HCT116 (cell line): Measurements from ENCODE around the gene FGF6. TPM values are rescaled to one million over a fixed set of nuclear protein-coding genes. Genes with fewer than 3 reads are reported as not detected.

ENCODE experiments used
- ATAC-seq: fragments of 200-7000 bp; cut with Tn5 transposase; 2 replicates; pipeline ENCODE4 v1.9.1; 2020; ENCODE audit warnings: mild to moderate bottlenecking, moderate library complexity
- BruUV-seq: library from RNA; stranded (reverse); fragments of 400-500 nt; replicated peaks from 2 replicates; lab custom pipeline; 2021; lab: Mats Ljungman, UMichigan
- CTCF ChIA-PET: fragments of 300-600 bp; sonication (Branson Sonifier 250); formaldehyde crosslinking; loops from one replicate; lab custom pipeline; 2021; ENCODE audit warnings: antibody characterized with exemption; lab: Charles Lee
- POLR2A ChIA-PET: fragments of 300-600, 350-600 bp; sonication (Branson Sonifier 250); formaldehyde crosslinking; loops from one replicate; lab custom pipeline; 2021; ENCODE audit warnings: antibody characterized with exemption; lab: Charles Lee
- RAD21 ChIA-PET, 2 experiments: fragments of 300-600 bp; sonication (Branson Sonifier 250); formaldehyde crosslinking; loops; one replicate each; lab custom pipeline; 2023; ENCODE audit warnings: low total read pairs in 2 of 2; ENCODE audit not compliant: uncharacterized antibody in 2 of 2, unreplicated experiment in 2 of 2, low non-redundant PET in 1 of 2; lab: Charles Lee
- DNase-seq: peaks from one replicate; pipeline ENCODE4 v3.0.0-alpha.2; 2010; ENCODE audit warnings: low read depth, low spot score
- H2AFZ ChIP-seq: fragments of 200-600 bp; shearing (Covaris generic), sonication (generic); 2 replicates; pipeline ENCODE4 v1.6.1; 2017; ENCODE audit warnings: low read depth, mixed run types, mixed read lengths, antibody characterized with exemption, low read length; ENCODE audit not compliant: poor library complexity, severe bottlenecking
- H3K27ac ChIP-seq: 2 replicates; pipeline ENCODE4 v1.5.1; 2012; ENCODE audit warnings: low read depth, low read length
- H3K27me3 ChIP-seq: fragments of 200-600 bp; sonication (generic); 2 replicates; pipeline ENCODE4 v1.6.1; 2016; ENCODE audit warnings: mixed run types, low read length, mixed read lengths; ENCODE audit not compliant: insufficient read depth
- H3K36me3 ChIP-seq, 2 experiments: fragments of 200-500 bp in 1 of 2; fragments of 200-600 bp in 1 of 2; sonication (Bioruptor generic) in 1 of 2; sonication (generic) in 1 of 2; 2 replicates each; pipeline versions ENCODE4 v1.5.1 to v1.6.1; 2014 to 2016; ENCODE audit warnings: low read length in 2 of 2, inconsistent platforms in 1 of 2, mixed read lengths in 1 of 2, mixed run types in 1 of 2; ENCODE audit not compliant: insufficient read depth in 2 of 2, control insufficient read depth in 1 of 2
- H3K4me1 ChIP-seq, 2 experiments: fragments of 200-600 bp in 1 of 2; sonication (generic) in 1 of 2; 2 replicates each; pipeline versions ENCODE4 v1.5.1 to v1.6.1; 2012 to 2017; ENCODE audit warnings: low read length in 2 of 2, inconsistent platforms in 1 of 2, mild to moderate bottlenecking in 1 of 2, mixed read lengths in 1 of 2, mixed run types in 1 of 2, moderate library complexity in 1 of 2; ENCODE audit not compliant: insufficient read depth in 2 of 2, control insufficient read depth in 1 of 2
- H3K4me2 ChIP-seq: fragments of 200-600 bp; sonication (generic); 2 replicates; pipeline ENCODE4 v1.6.1; 2017; ENCODE audit warnings: mixed run types, low read length, mixed read lengths
- H3K4me3 ChIP-seq, 2 experiments: fragments of 200-600 bp in 1 of 2; sonication (generic) in 1 of 2; replicated peaks in 1 of 2; 2 replicates each; pipeline ENCODE4 v1.5.1; 2011 to 2016; ENCODE audit warnings: low read length in 2 of 2, control low read depth in 1 of 2, low read depth in 1 of 2, mild to moderate bottlenecking in 1 of 2, mixed read lengths in 1 of 2, mixed run types in 1 of 2
- H3K79me2 ChIP-seq: fragments of 200-600 bp; sonication (generic); 2 replicates; pipeline ENCODE4 v1.6.1; 2017; ENCODE audit warnings: mild to moderate bottlenecking, mixed run types, low read length, moderate library complexity, mixed read lengths; ENCODE audit not compliant: insufficient read depth
- H3K9ac ChIP-seq: fragments of 200-600 bp; sonication (generic); 2 replicates; pipeline ENCODE4 v1.6.1; 2016; ENCODE audit warnings: low read length, mixed read lengths
- H3K9me2 ChIP-seq: fragments of 200-600 bp; sonication (generic), shearing (Covaris generic); 2 replicates; pipeline ENCODE4 v1.6.1; 2017; ENCODE audit warnings: mixed run types, mild to moderate bottlenecking, moderate library complexity; ENCODE audit not compliant: insufficient read depth
- H3K9me3 ChIP-seq, 2 experiments: fragments of 200-500 bp in 1 of 2; fragments of 200-600 bp in 1 of 2; sonication (Bioruptor generic) in 1 of 2; sonication (generic) in 1 of 2; 2 replicates each; pipeline ENCODE4 v1.6.1; 2014 to 2017; ENCODE audit warnings: low read length in 2 of 2, mixed read lengths in 2 of 2, inconsistent platforms in 1 of 2, low read depth in 1 of 2, mild to moderate bottlenecking in 1 of 2, mixed run types in 1 of 2, moderate library complexity in 1 of 2; ENCODE audit not compliant: control insufficient read depth in 1 of 2, insufficient read depth in 1 of 2
- H4K20me1 ChIP-seq: fragments of 200-600 bp; sonication (generic), shearing (Covaris generic); 2 replicates; pipeline ENCODE4 v1.6.1; 2017; ENCODE audit warnings: mixed run types, mild to moderate bottlenecking, moderate library complexity; ENCODE audit not compliant: insufficient read depth
- ATF3 ChIP-seq: IDR thresholded peaks from 2 replicates; pipeline ENCODE4 v1.6.1; 2012
- CBX3 ChIP-seq: IDR thresholded peaks from 2 replicates; pipeline ENCODE4 v1.6.1; 2012; ENCODE audit warnings: low read depth
- CEBPB ChIP-seq: IDR thresholded peaks from 2 replicates; pipeline ENCODE4 v1.6.1; 2012; ENCODE audit warnings: low read depth
- CTCF ChIP-seq, 3 experiments: fragments of 200-600 bp in 1 of 3; sonication (generic) in 1 of 3; IDR thresholded peaks in 2 of 3; conservative IDR thresholded peaks in 1 of 3; 2 replicates each; pipeline ENCODE4 v1.5.1; 2012 to 2017; ENCODE audit warnings: low read depth in 2 of 3, low read length in 2 of 3, antibody characterized with exemption in 1 of 3, borderline replicate concordance in 1 of 3, control low read depth in 1 of 3, mild to moderate bottlenecking in 1 of 3, mixed read lengths in 1 of 3, mixed run types in 1 of 3, moderate library complexity in 1 of 3; ENCODE audit not compliant: insufficient read depth in 1 of 3
- EGR1 ChIP-seq: IDR thresholded peaks from 2 replicates; pipeline ENCODE4 v1.6.1; 2012; ENCODE audit warnings: low read depth
- ELF1 ChIP-seq: IDR thresholded peaks from 2 replicates; pipeline ENCODE4 v1.6.1; 2012; ENCODE audit warnings: low read depth, borderline replicate concordance
- EZH2phosphoT487 ChIP-seq: fragments of 200-600 bp; IDR thresholded peaks from 2 replicates; pipeline ENCODE4 v1.6.1; 2018; ENCODE audit warnings: antibody characterized with exemption, borderline replicate concordance
- FOSL1 ChIP-seq: IDR thresholded peaks from 2 replicates; pipeline ENCODE4 v1.6.1; 2012; ENCODE audit warnings: low read depth
- JUND ChIP-seq: IDR thresholded peaks from 2 replicates; pipeline ENCODE4 v1.6.1; 2012
- MAX ChIP-seq: IDR thresholded peaks from 2 replicates; pipeline ENCODE4 v1.6.1; 2012
- POLR2A ChIP-seq: IDR thresholded peaks from 2 replicates; pipeline ENCODE4 v1.7.0; 2011; ENCODE audit warnings: borderline replicate concordance; ENCODE audit not compliant: insufficient read depth, insufficient read length; ENCODE audit errors: extremely low read depth
- POLR2AphosphoS5 ChIP-seq: IDR thresholded peaks from 2 replicates; pipeline ENCODE4 v1.6.1; 2011; ENCODE audit warnings: mild to moderate bottlenecking, low read depth, low read length, moderate library complexity
- RAD21 ChIP-seq: IDR thresholded peaks from 2 replicates; pipeline ENCODE4 v1.6.1; 2012; ENCODE audit warnings: low read depth, mild to moderate bottlenecking
- REST ChIP-seq: IDR thresholded peaks from 2 replicates; pipeline ENCODE4 v1.6.1; 2012; ENCODE audit warnings: low read depth
- SIN3A ChIP-seq: IDR thresholded peaks from 2 replicates; pipeline ENCODE4 v1.6.1; 2012; ENCODE audit warnings: low read depth
- SP1 ChIP-seq: IDR thresholded peaks from 2 replicates; pipeline ENCODE4 v1.6.1; 2012; ENCODE audit warnings: low read depth
- SRF ChIP-seq: IDR thresholded peaks from 2 replicates; pipeline ENCODE4 v1.6.1; 2012; ENCODE audit warnings: low read depth
- ZNF274 ChIP-seq: fragments of 200-500 bp; sonication (Bioruptor generic); IDR thresholded peaks from 2 replicates; pipeline ENCODE4 v1.6.1; 2014; ENCODE audit warnings: mild to moderate bottlenecking, low read depth, low read length, inconsistent platforms
- intact Hi-C: fragments of 100-400 bp; cut with micrococcal nuclease; formaldehyde crosslinking; loops from 2 replicates; pipeline ENCODE4 v1.10.0; 2022
- total RNA-seq: library from RNA; stranded (reverse); gene quantifications from one replicate; pipeline ENCODE4 v1.2.1, GENCODE V29; 2021; ENCODE audit not compliant: unreplicated experiment

Gene FGF6
- total RNA-seq, 1 experiment from 2014 or later: not detected

DNA sequence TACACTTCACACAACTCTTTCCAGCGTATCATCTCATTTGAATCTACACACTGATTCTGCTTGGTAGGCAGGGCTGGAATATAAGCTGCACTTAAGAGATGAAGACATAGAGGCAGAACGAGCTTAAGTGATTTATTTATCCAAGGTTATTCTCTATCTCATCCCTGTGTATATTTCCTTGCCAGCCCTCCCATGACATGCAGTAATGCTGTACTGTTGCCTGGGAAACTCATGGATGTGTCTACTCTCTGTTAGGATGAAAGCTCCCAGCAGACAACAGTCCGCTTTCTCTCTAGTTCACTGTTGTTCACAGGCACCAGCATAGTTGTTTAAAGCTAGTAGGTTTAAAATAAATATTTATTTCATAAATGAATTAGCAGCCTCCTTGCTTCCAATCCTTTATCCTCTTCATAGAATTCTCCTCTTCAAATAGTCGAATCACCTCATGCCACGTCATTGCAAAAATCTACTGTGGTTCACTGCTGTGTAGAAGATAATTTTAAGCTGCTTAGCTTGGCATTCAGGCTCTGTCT, 25.4 kb downstream of the FGF6 start (continued):
- TF ChIP-seq CTCF (IDR thresholded peaks at IDR 0.05 in 2 of 3, conservative IDR thresholded peaks at IDR 0.05 in 1 of 3; ENCODE audit: borderline replicate concordance in 1 of 3, insufficient read depth in 1 of 3, low read depth in 2 of 3, low read length in 2 of 3) (no peak), ZNF274 (no peak), FOSL1 (no peak), POLR2AphosphoS5 (no peak), SRF (no peak), POLR2A (no peak)

DNA sequence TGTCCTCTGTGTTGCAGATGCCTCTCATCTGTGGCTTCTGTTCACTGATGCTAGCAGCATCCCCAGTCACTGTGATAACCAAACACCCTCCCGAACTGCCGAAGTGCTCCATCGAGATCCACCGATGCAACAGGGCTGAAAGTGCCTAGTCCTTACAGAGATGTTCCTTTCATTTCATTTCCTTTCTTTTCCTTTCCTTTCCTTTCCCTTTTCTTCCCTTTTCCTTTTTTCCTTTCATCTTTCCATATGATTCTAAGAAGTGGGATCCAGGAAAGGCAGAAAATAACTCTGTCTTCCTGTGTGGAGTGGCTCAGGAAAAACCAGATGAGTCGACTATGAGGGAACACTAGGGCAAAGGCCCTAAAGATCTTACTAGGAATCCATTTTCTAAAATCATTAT, 26.7 kb downstream of the FGF6 start:
- no peaks in the 10 kb centered on the region for H3K9me2 ChIP-seq
- no peak for TF ChIP-seq SIN3A
- no peak for TF ChIP-seq REST
- TF ChIP-seq ELF1: no peak
- TF ChIP-seq SP1: no peak
- TF ChIP-seq ZNF274: no peak
- no peak for TF ChIP-seq SRF
- no peak for TF ChIP-seq CTCF (IDR thresholded peaks at IDR 0.05 in 2 of 3, conservative IDR thresholded peaks at IDR 0.05 in 1 of 3; ENCODE audit: borderline replicate concordance in 1 of 3, insufficient read depth in 1 of 3, low read depth in 2 of 3, low read length in 2 of 3)
- no peak for TF ChIP-seq FOSL1
- no peak for TF ChIP-seq RAD21
- no peak for TF ChIP-seq EGR1
- TF ChIP-seq JUND: no peak
- no peak for TF ChIP-seq CBX3
- TF ChIP-seq POLR2A: no peak
- no peak for TF ChIP-seq POLR2AphosphoS5
- no peak for TF ChIP-seq CEBPB
- no peak for TF ChIP-seq ATF3
- TF ChIP-seq MAX: no peak
- TF ChIP-seq EZH2phosphoT487: no peak
- no peak overlapping the region for H3K4me3 ChIP-seq
- H3K4me1 ChIP-seq: no peaks in the 10 kb centered on the region
- DNase-seq: no peak
- H3K4me2 ChIP-seq: no peak overlapping the region
- H3K36me3 ChIP-seq: no peaks in the 10 kb centered on the region
- H3K27ac ChIP-seq: no peak overlapping the region
- H2AFZ ChIP-seq: no peak overlapping the region
- RAD21 ChIA-PET: no interaction called here
- no peak for ATAC-seq
- CTCF ChIA-PET: no interaction called here
- no peaks in the 10 kb centered on the region for H4K20me1 ChIP-seq
- POLR2A ChIA-PET: no interaction called here
- no peak overlapping the region for H3K9ac ChIP-seq
- BruUV-seq: no TSS peak
- intact Hi-C loops: no loop called here
- peaks cover 46% of the 10 kb centered on the region for H3K27me3 ChIP-seq
- no peaks in the 10 kb centered on the region for H3K79me2 ChIP-seq
- no peaks in the 10 kb centered on the region for H3K9me3 ChIP-seq
